Tibial nerve (tissue), 4 donors: Measurements from ENCODE around the gene FANCC.

Experiments
- EP300 ChIP-seq, 2 donors: sonication (generic); formaldehyde crosslinking; IDR thresholded peaks; one replicate each; pipeline ENCODE4 v1.6.1; 2017; ENCODE audit warnings: antibody characterized with exemption in 2 of 2, mild to moderate bottlenecking in 1 of 2
- TF ChIP-seq, protein P1 (sequence below), 5 experiments: fragments of 200-600 bp in 3 of 5; fragments of 450-650 bp in 2 of 5; sonication (generic) in 3 of 5; IDR thresholded peaks; one replicate each; pipeline ENCODE4 v1.5.1; 2016 to 2019; ENCODE audit warnings: antibody characterized with exemption in 5 of 5, mild to moderate bottlenecking in 3 of 5, moderate library complexity in 2 of 5

- TF ChIP-seq, protein P1, sequence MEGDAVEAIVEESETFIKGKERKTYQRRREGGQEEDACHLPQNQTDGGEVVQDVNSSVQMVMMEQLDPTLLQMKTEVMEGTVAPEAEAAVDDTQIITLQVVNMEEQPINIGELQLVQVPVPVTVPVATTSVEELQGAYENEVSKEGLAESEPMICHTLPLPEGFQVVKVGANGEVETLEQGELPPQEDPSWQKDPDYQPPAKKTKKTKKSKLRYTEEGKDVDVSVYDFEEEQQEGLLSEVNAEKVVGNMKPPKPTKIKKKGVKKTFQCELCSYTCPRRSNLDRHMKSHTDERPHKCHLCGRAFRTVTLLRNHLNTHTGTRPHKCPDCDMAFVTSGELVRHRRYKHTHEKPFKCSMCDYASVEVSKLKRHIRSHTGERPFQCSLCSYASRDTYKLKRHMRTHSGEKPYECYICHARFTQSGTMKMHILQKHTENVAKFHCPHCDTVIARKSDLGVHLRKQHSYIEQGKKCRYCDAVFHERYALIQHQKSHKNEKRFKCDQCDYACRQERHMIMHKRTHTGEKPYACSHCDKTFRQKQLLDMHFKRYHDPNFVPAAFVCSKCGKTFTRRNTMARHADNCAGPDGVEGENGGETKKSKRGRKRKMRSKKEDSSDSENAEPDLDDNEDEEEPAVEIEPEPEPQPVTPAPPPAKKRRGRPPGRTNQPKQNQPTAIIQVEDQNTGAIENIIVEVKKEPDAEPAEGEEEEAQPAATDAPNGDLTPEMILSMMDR (IDR thresholded peaks at IDR 0.05), result no peak
- TF ChIP-seq EP300 (IDR thresholded peaks at IDR 0.05), result no peak
Observed at GRCh38 chr9:95213117-95213516, 104.4 kb downstream of the FANCC start.
